Measurements from ENCODE around the gene PSMC2.
"Not testable (repeated sequence)": the region's sequence is repeated elsewhere in the genome, so short reads cannot be mapped to it uniquely, and the experiment has no call there.

PSMC2 gene

GRCh38 chr7:103395071-103395470, 47.6 kb downstream of the PSMC2 start:
- Histone ChIP-seq H3K9ac (ENCODE audit: insufficient read length) (no peak overlapping the region), H3K27ac (no peak overlapping the region), H3K9me3 (ENCODE audit: low read depth, low read length) (no peaks in the 10 kb centered on the region), H3K36me3 (ENCODE audit: insufficient read depth, low read length) (no peaks in the 10 kb centered on the region), H3K4me3 (no peak overlapping the region)
- TF ChIP-seq POLR2AphosphoS5 (IDR thresholded peaks at IDR 0.05; ENCODE audit: borderline replicate concordance, low read depth, low read length) (no peak), FOXP2 (optimal IDR thresholded peaks at IDR 0.05; ENCODE audit: control extremely low read depth, extremely low read length, insufficient read depth) (no peak), EZH2 (IDR thresholded peaks at IDR 0.05) (no peak)
- DNase-seq (ENCODE audit: low read depth, low spot score) = no peak

- no peak for DNase-seq (ENCODE audit: low read depth, low spot score)
- H3K9me3 ChIP-seq (ENCODE audit: low read depth, low read length) = no peaks in the 10 kb centered on the region
- no peak overlapping the region for H3K9ac ChIP-seq (ENCODE audit: insufficient read length)
- H3K27ac ChIP-seq = no peak overlapping the region
- H3K4me3 ChIP-seq = no peak overlapping the region
- TF ChIP-seq FOXP2 (optimal IDR thresholded peaks at IDR 0.05; ENCODE audit: control extremely low read depth, extremely low read length, insufficient read depth) (no peak), EZH2 (IDR thresholded peaks at IDR 0.05) (no peak), POLR2AphosphoS5 (IDR thresholded peaks at IDR 0.05; ENCODE audit: borderline replicate concordance, low read depth, low read length) (no peak)
- H3K36me3 ChIP-seq (ENCODE audit: insufficient read depth, low read length) = no peaks in the 10 kb centered on the region
These were observed 49.0 kb downstream of the PSMC2 start for GRCh38 chr7:103396471-103396870.

- H3K36me3 ChIP-seq (ENCODE audit: insufficient read depth, low read length) = no peaks in the 10 kb centered on the region
- no peaks in the 10 kb centered on the region for H3K9me3 ChIP-seq (ENCODE audit: low read depth, low read length)
- DNase-seq (ENCODE audit: low read depth, low spot score) = no peak
- no peak overlapping the region for H3K4me3 ChIP-seq
- H3K27ac ChIP-seq = no peak overlapping the region
- no peak overlapping the region for H3K9ac ChIP-seq (ENCODE audit: insufficient read length)
- TF ChIP-seq POLR2AphosphoS5 (IDR thresholded peaks at IDR 0.05; ENCODE audit: borderline replicate concordance, low read depth, low read length) (no peak), EZH2 (IDR thresholded peaks at IDR 0.05) (no peak), FOXP2 (optimal IDR thresholded peaks at IDR 0.05; ENCODE audit: control extremely low read depth, extremely low read length, insufficient read depth) (no peak)
These were observed 51.2 kb downstream of the PSMC2 start for GRCh38 chr7:103398483-103399127.

- not testable (repeated sequence) for H3K9me3 ChIP-seq (ENCODE audit: low read depth, low read length); H3K9ac ChIP-seq (ENCODE audit: insufficient read length); H3K36me3 ChIP-seq (ENCODE audit: insufficient read depth, low read length); DNase-seq (ENCODE audit: low read depth, low spot score); H3K27ac ChIP-seq; H3K4me3 ChIP-seq
These were observed 52.2 kb downstream of the PSMC2 start for GRCh38 chr7:103399687-103400086.

GRCh38 chr7:103405789-103406613, 58.6 kb downstream of the PSMC2 start:
- not testable (repeated sequence) for H3K9ac ChIP-seq (ENCODE audit: insufficient read length); H3K36me3 ChIP-seq (ENCODE audit: insufficient read depth, low read length); DNase-seq (ENCODE audit: low read depth, low spot score); H3K27ac ChIP-seq; H3K9me3 ChIP-seq (ENCODE audit: low read depth, low read length); H3K4me3 ChIP-seq

- Histone ChIP-seq H3K9ac (ENCODE audit: insufficient read length) (no peak overlapping the region), H3K9me3 (ENCODE audit: low read depth, low read length) (no peaks in the 10 kb centered on the region), H3K36me3 (ENCODE audit: insufficient read depth, low read length) (no peaks in the 10 kb centered on the region), H3K4me3 (no peak overlapping the region), H3K27ac (no peak overlapping the region)
- TF ChIP-seq FOXP2 (optimal IDR thresholded peaks at IDR 0.05; ENCODE audit: control extremely low read depth, extremely low read length, insufficient read depth) (no peak), POLR2AphosphoS5 (IDR thresholded peaks at IDR 0.05; ENCODE audit: borderline replicate concordance, low read depth, low read length) (no peak), EZH2 (IDR thresholded peaks at IDR 0.05) (no peak)
- DNase-seq (ENCODE audit: low read depth, low spot score) = no peak
These were observed 64.7 kb downstream of the PSMC2 start for GRCh38 chr7:103412151-103412550.

- Histone ChIP-seq H3K9ac (ENCODE audit: insufficient read length) (no peak overlapping the region), H3K36me3 (ENCODE audit: insufficient read depth, low read length) (no peaks in the 10 kb centered on the region), H3K27ac (no peak overlapping the region), H3K4me3 (no peak overlapping the region), H3K9me3 (ENCODE audit: low read depth, low read length) (no peaks in the 10 kb centered on the region)
- no peak for DNase-seq (ENCODE audit: low read depth, low spot score)
- TF ChIP-seq POLR2AphosphoS5 (IDR thresholded peaks at IDR 0.05; ENCODE audit: borderline replicate concordance, low read depth, low read length) = no peak
These were observed 66.0 kb downstream of the PSMC2 start for GRCh38 chr7:103413407-103413806.

- no peak overlapping the region for H3K9ac ChIP-seq (ENCODE audit: insufficient read length)
- H3K9me3 ChIP-seq (ENCODE audit: low read depth, low read length) = no peaks in the 10 kb centered on the region
These were observed 70.8 kb downstream of the PSMC2 start for GRCh38 chr7:103418241-103418640.

More at GRCh38 chr7:103418241-103418640, 70.8 kb downstream of the PSMC2 start:
- H3K36me3 ChIP-seq (ENCODE audit: insufficient read depth, low read length) = no peaks in the 10 kb centered on the region
- TF ChIP-seq POLR2AphosphoS5 (IDR thresholded peaks at IDR 0.05; ENCODE audit: borderline replicate concordance, low read depth, low read length) = no peak
- no peak for TF ChIP-seq FOXP2 (optimal IDR thresholded peaks at IDR 0.05; ENCODE audit: control extremely low read depth, extremely low read length, insufficient read depth)
- TF ChIP-seq EZH2 (IDR thresholded peaks at IDR 0.05) = no peak
- H3K27ac ChIP-seq = no peak overlapping the region
- no peak for DNase-seq (ENCODE audit: low read depth, low spot score)
- H3K4me3 ChIP-seq = no peak overlapping the region
